GM23338 (cell line): ENCODE measurements around the gene MORC2.

Experiments used
- CREB1 ChIP-seq: fragments of 250-450 bp; sonication (Bioruptor Pico); IDR thresholded peaks from 2 replicates; pipeline ENCODE4 v1.5.0; 2020; ENCODE audit warnings: low read depth, mild to moderate bottlenecking, moderate library complexity
- CTCF ChIP-seq, 2 experiments: fragments of 200-600 bp in 1 of 2; sonication (generic) in 1 of 2; conservative IDR thresholded peaks; 2 replicates each; pipeline versions ENCODE4 v1.5.1 to v1.6.1; 2016 to 2017; ENCODE audit warnings: antibody characterized with exemption in 2 of 2, low read depth in 2 of 2, mild to moderate bottlenecking in 2 of 2, moderate library complexity in 1 of 2
- EZH2 ChIP-seq: fragments of 200-600 bp; sonication (generic); IDR thresholded peaks from one replicate; pipeline ENCODE4 v1.8.0; 2017; ENCODE audit warnings: antibody characterized with exemption, mild to moderate bottlenecking, low read depth; ENCODE audit not compliant: unreplicated experiment
- EZH2phosphoT487 ChIP-seq: fragments of 200-600 bp; sonication (generic); IDR thresholded peaks from one replicate; pipeline ENCODE4 v1.8.1; 2018; ENCODE audit warnings: antibody characterized with exemption; ENCODE audit not compliant: unreplicated experiment
- JUNB ChIP-seq: IDR thresholded peaks from one replicate; pipeline ENCODE4 v1.6.1; 2016; ENCODE audit warnings: antibody characterized with exemption; ENCODE audit not compliant: unreplicated experiment
- POLR2AphosphoS5 ChIP-seq: IDR thresholded peaks from 2 replicates; pipeline ENCODE4 v1.6.1; 2016; ENCODE audit warnings: antibody characterized with exemption, low read depth
- ZNF114 ChIP-seq: fragments of 250-450 bp; sonication (Bioruptor Pico); IDR thresholded peaks from 2 replicates; pipeline ENCODE4 v1.5.0; 2020; ENCODE audit warnings: mild to moderate bottlenecking, moderate library complexity
- ZNF331 ChIP-seq: fragments of 250-450 bp; sonication (Bioruptor Pico); IDR thresholded peaks from 2 replicates; pipeline ENCODE4 v1.5.0; 2020; ENCODE audit warnings: low read depth, mild to moderate bottlenecking, moderate library complexity
- TF ChIP-seq, protein P1 (sequence below): IDR thresholded peaks from one replicate; pipeline ENCODE4 v1.6.1; 2018; ENCODE audit warnings: antibody characterized with exemption; ENCODE audit not compliant: unreplicated experiment
- TF ChIP-seq, protein P2 (sequence below): fragments of 250-450 bp; sonication (Bioruptor Pico); IDR thresholded peaks from 2 replicates; pipeline ENCODE4 v1.5.0; 2020; ENCODE audit warnings: mild to moderate bottlenecking, moderate library complexity

GRCh38 chr22:30905696-30906341 is 62.8 kb downstream of the MORC2 start:
- TF ChIP-seq CTCF (conservative IDR thresholded peaks at IDR 0.05; ENCODE audit: low read depth in 2 of 2) (no peak), EZH2 (no peak), CREB1 (CRISPR knock-in tag) (no peak), POLR2AphosphoS5 (no peak), EZH2phosphoT487 (no peak), ZNF114 (no peak), JUNB (no peak), ZNF331 (CRISPR knock-in tag) (no peak)
- TF ChIP-seq, protein P1, sequence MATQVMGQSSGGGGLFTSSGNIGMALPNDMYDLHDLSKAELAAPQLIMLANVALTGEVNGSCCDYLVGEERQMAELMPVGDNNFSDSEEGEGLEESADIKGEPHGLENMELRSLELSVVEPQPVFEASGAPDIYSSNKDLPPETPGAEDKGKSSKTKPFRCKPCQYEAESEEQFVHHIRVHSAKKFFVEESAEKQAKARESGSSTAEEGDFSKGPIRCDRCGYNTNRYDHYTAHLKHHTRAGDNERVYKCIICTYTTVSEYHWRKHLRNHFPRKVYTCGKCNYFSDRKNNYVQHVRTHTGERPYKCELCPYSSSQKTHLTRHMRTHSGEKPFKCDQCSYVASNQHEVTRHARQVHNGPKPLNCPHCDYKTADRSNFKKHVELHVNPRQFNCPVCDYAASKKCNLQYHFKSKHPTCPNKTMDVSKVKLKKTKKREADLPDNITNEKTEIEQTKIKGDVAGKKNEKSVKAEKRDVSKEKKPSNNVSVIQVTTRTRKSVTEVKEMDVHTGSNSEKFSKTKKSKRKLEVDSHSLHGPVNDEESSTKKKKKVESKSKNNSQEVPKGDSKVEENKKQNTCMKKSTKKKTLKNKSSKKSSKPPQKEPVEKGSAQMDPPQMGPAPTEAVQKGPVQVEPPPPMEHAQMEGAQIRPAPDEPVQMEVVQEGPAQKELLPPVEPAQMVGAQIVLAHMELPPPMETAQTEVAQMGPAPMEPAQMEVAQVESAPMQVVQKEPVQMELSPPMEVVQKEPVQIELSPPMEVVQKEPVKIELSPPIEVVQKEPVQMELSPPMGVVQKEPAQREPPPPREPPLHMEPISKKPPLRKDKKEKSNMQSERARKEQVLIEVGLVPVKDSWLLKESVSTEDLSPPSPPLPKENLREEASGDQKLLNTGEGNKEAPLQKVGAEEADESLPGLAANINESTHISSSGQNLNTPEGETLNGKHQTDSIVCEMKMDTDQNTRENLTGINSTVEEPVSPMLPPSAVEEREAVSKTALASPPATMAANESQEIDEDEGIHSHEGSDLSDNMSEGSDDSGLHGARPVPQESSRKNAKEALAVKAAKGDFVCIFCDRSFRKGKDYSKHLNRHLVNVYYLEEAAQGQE = no peak
- TF ChIP-seq, protein P2, sequence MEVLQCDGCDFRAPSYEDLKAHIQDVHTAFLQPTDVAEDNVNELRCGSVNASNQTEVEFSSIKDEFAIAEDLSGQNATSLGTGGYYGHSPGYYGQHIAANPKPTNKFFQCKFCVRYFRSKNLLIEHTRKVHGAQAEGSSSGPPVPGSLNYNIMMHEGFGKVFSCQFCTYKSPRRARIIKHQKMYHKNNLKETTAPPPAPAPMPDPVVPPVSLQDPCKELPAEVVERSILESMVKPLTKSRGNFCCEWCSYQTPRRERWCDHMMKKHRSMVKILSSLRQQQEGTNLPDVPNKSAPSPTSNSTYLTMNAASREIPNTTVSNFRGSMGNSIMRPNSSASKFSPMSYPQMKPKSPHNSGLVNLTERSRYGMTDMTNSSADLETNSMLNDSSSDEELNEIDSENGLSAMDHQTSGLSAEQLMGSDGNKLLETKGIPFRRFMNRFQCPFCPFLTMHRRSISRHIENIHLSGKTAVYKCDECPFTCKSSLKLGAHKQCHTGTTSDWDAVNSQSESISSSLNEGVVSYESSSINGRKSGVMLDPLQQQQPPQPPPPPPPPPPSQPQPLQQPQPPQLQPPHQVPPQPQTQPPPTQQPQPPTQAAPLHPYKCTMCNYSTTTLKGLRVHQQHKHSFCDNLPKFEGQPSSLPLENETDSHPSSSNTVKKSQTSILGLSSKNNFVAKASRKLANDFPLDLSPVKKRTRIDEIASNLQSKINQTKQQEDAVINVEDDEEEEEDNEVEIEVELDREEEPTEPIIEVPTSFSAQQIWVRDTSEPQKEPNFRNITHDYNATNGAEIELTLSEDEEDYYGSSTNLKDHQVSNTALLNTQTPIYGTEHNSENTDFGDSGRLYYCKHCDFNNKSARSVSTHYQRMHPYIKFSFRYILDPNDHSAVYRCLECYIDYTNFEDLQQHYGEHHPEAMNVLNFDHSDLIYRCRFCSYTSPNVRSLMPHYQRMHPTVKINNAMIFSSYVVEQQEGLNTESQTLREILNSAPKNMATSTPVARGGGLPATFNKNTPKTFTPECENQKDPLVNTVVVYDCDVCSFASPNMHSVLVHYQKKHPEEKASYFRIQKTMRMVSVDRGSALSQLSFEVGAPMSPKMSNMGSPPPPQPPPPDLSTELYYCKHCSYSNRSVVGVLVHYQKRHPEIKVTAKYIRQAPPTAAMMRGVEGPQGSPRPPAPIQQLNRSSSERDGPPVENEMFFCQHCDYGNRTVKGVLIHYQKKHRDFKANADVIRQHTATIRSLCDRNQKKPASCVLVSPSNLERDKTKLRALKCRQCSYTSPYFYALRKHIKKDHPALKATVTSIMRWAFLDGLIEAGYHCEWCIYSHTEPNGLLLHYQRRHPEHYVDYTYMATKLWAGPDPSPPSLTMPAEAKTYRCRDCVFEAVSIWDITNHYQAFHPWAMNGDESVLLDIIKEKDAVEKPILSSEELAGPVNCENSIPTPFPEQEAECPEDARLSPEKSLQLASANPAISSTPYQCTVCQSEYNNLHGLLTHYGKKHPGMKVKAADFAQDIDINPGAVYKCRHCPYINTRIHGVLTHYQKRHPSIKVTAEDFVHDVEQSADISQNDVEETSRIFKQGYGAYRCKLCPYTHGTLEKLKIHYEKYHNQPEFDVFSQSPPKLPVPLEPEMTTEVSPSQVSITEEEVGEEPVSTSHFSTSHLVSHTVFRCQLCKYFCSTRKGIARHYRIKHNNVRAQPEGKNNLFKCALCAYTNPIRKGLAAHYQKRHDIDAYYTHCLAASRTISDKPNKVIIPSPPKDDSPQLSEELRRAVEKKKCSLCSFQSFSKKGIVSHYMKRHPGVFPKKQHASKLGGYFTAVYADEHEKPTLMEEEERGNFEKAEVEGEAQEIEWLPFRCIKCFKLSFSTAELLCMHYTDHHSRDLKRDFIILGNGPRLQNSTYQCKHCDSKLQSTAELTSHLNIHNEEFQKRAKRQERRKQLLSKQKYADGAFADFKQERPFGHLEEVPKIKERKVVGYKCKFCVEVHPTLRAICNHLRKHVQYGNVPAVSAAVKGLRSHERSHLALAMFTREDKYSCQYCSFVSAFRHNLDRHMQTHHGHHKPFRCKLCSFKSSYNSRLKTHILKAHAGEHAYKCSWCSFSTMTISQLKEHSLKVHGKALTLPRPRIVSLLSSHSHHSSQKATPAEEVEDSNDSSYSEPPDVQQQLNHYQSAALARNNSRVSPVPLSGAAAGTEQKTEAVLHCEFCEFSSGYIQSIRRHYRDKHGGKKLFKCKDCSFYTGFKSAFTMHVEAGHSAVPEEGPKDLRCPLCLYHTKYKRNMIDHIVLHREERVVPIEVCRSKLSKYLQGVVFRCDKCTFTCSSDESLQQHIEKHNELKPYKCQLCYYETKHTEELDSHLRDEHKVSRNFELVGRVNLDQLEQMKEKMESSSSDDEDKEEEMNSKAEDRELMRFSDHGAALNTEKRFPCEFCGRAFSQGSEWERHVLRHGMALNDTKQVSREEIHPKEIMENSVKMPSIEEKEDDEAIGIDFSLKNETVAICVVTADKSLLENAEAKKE (CRISPR knock-in tag) = no peak
